Common myeloid progenitor, CD34-positive (primary cell): Measurements from ENCODE around the gene ASCC2.
"Not testable (repeated sequence)": the region's sequence is repeated elsewhere in the genome, so short reads cannot be mapped to it uniquely, and the experiment has no call there.

Experiments used
- CTCF ChIA-PET: fragments of 350-600 bp; sonication (Branson Sonifier 250); formaldehyde crosslinking; loops from one replicate; lab custom pipeline; 2021; ENCODE audit warnings: antibody characterized with exemption; lab: Charles Lee
- POLR2A ChIA-PET: fragments of 350-600 bp; sonication (Branson Sonifier 250); formaldehyde crosslinking; loops from one replicate; lab custom pipeline; 2021; ENCODE audit warnings: antibody characterized with exemption; lab: Charles Lee
- DNase-seq, 3 donors: peaks; one replicate each; pipeline versions ENCODE4 v3.0.0 to v3.0.0-alpha.2; 2013
- H3K27ac ChIP-seq, 2 experiments: 1 replicate in 1 of 2; 2 replicates in 1 of 2; pipeline ENCODE4 v1.7.0; 2013; ENCODE audit warnings: inconsistent platforms in 2 of 2, low read length in 2 of 2, mild to moderate bottlenecking in 2 of 2, low read depth in 1 of 2, moderate library complexity in 1 of 2; ENCODE audit not compliant: severe bottlenecking in 2 of 2, insufficient read depth in 1 of 2, poor library complexity in 1 of 2
- H3K27me3 ChIP-seq, 5 experiments: replicated peaks in 2 of 5; 1 replicate in 3 of 5; 2 replicates in 2 of 5; pipeline versions ENCODE4 v1.6.1 to v1.7.0; 2013; ENCODE audit warnings: low read length in 4 of 5, mild to moderate bottlenecking in 2 of 5, moderate library complexity in 2 of 5, inconsistent platforms in 1 of 5; ENCODE audit not compliant: insufficient read depth in 5 of 5, control insufficient read depth in 4 of 5
- H3K36me3 ChIP-seq, 4 experiments: 1 replicate in 2 of 4; 2 replicates in 2 of 4; pipeline versions ENCODE4 v1.6.1 to v1.7.0; 2013; ENCODE audit warnings: low read length in 3 of 4, control low read depth in 1 of 4, mild to moderate bottlenecking in 1 of 4; ENCODE audit not compliant: control insufficient read depth in 4 of 4, insufficient read depth in 4 of 4
- H3K4me1 ChIP-seq, 4 experiments: 1 replicate in 3 of 4; 2 replicates in 1 of 4; pipeline versions ENCODE4 v1.6.1 to v1.7.1; 2013; ENCODE audit warnings: low read length in 3 of 4, mild to moderate bottlenecking in 3 of 4, control low read depth in 1 of 4, inconsistent platforms in 1 of 4, moderate library complexity in 1 of 4; ENCODE audit not compliant: control insufficient read depth in 4 of 4, insufficient read depth in 4 of 4; ENCODE audit errors: control extremely low read depth in 1 of 4
- H3K4me3 ChIP-seq, 7 experiments: 1 replicate in 4 of 7; 2 replicates in 3 of 7; pipeline versions ENCODE4 v1.5.1 to v1.7.0; 2013; ENCODE audit warnings: mild to moderate bottlenecking in 7 of 7, low read length in 6 of 7, moderate library complexity in 6 of 7, inconsistent platforms in 2 of 7, low read depth in 2 of 7, control low read depth in 1 of 7; ENCODE audit not compliant: insufficient read depth in 4 of 7, control insufficient read depth in 1 of 7; ENCODE audit errors: extremely low read depth in 1 of 7
- H3K9me3 ChIP-seq, 5 experiments: 1 replicate in 4 of 5; 2 replicates in 1 of 5; pipeline versions ENCODE4 v1.6.1 to v1.7.1; 2013; ENCODE audit warnings: low read length in 4 of 5, mild to moderate bottlenecking in 2 of 5, inconsistent platforms in 1 of 5, low read depth in 1 of 5, moderate library complexity in 1 of 5; ENCODE audit not compliant: control insufficient read depth in 4 of 5, insufficient read depth in 2 of 5; ENCODE audit errors: control extremely low read depth in 1 of 5
- WGBS: methylation state at CpG from one replicate; pipeline ENCODE4 v1.1.5; 2013; ENCODE audit not compliant: insufficient coverage; 5-methylcytosine and 5-hydroxymethylcytosine counted together

Gene ASCC2

GRCh38 chr22:29870574-29870973 lies 32.5 kb upstream of the ASCC2 start:
- CTCF ChIA-PET, result no interaction called here
- DNase-seq, result no peak
- no peaks in the 10 kb centered on the region for H3K27me3 ChIP-seq
- POLR2A ChIA-PET, result interaction anchor here (0.6 kb wide), 1 partner anchor 72 kb away, joined by 4 read pairs; no protein-coding TSS in a partner anchor
- 100% methylated on average over 2 of the region's 3 CpGs for WGBS
- H3K4me1 ChIP-seq, result peaks cover 0 to 20% (median 8%) of the 10 kb centered on the region in 4 experiments
- no peak overlapping the region for H3K4me3 ChIP-seq
- H3K27ac ChIP-seq, result no peak overlapping the region
- no peaks in the 10 kb centered on the region for H3K9me3 ChIP-seq
- H3K36me3 ChIP-seq, result no peaks in the 10 kb centered on the region

GRCh38 chr22:29867851-29868250 lies 29.8 kb upstream of the ASCC2 start:
- 100% methylated on average over 1 of the region's 3 CpGs for WGBS
- POLR2A ChIA-PET, result no interaction called here
- CTCF ChIA-PET, result no interaction called here

GRCh38 chr22:29867260-29867659 lies 29.2 kb upstream of the ASCC2 start:
- CTCF ChIA-PET, result no interaction called here
- Histone ChIP-seq H3K4me1 (peaks cover 0 to 9% (median 5%) of the 10 kb centered on the region in 4 experiments), H3K4me3 (no peak overlapping the region), H3K36me3 (no peaks in the 10 kb centered on the region), H3K27ac (no peak overlapping the region), H3K9me3 (no peaks in the 10 kb centered on the region), H3K27me3 (no peaks in the 10 kb centered on the region)
- no peak for DNase-seq
- POLR2A ChIA-PET, result no interaction called here

More at GRCh38 chr22:29867851-29868250, 29.8 kb upstream of the ASCC2 start:
- no peak for DNase-seq
- Histone ChIP-seq H3K4me3 (no peak overlapping the region), H3K27ac (no peak overlapping the region), H3K9me3 (no peaks in the 10 kb centered on the region), H3K4me1 (peaks cover 0 to 15% (median 7%) of the 10 kb centered on the region in 4 experiments), H3K27me3 (no peaks in the 10 kb centered on the region), H3K36me3 (no peaks in the 10 kb centered on the region)

GRCh38 chr22:29865572-29865971 lies 27.5 kb upstream of the ASCC2 start:
- DNase-seq, H3K27ac ChIP-seq, H3K27me3 ChIP-seq, H3K4me1 ChIP-seq, H3K36me3 ChIP-seq, H3K9me3 ChIP-seq, H3K4me3 ChIP-seq, POLR2A ChIA-PET: not testable (repeated sequence)
- CTCF ChIA-PET, result interaction anchor here (0.6 kb wide), 1 partner anchor 1366 kb away, joined by 3 read pairs; no protein-coding TSS in a partner anchor
- 100% methylated on average over 10 of the region's 13 CpGs for WGBS

- POLR2A ChIA-PET, result no interaction called here
Measured at GRCh38 chr22:29861672-29862297, 23.7 kb upstream of the ASCC2 start.

GRCh38 chr22:29860006-29860766 lies 22.1 kb upstream of the ASCC2 start:
- Histone ChIP-seq H3K36me3 (no peaks in the 10 kb centered on the region), H3K27ac (no peak overlapping the region), H3K4me1 (peaks cover 0 to 3% (median 0%) of the 10 kb centered on the region in 4 experiments), H3K9me3 (no peaks in the 10 kb centered on the region), H3K27me3 (no peaks in the 10 kb centered on the region), H3K4me3 (no peak overlapping the region)
- CTCF ChIA-PET, result no interaction called here
- peak in 2 of 3 donors; percentile 35 to 40 for DNase-seq
- no CpG with 5 or more reads among the region's 2 CpGs for WGBS
- POLR2A ChIA-PET, result no interaction called here

More at GRCh38 chr22:29861672-29862297, 23.7 kb upstream of the ASCC2 start:
- CTCF ChIA-PET, result interaction anchor here (1.2 kb wide), 1 partner anchor 17 kb away, joined by 3 read pairs; no protein-coding TSS in a partner anchor
- Histone ChIP-seq H3K9me3 (no peaks in the 10 kb centered on the region), H3K4me3 (no peak overlapping the region), H3K36me3 (no peaks in the 10 kb centered on the region), H3K27me3 (no peaks in the 10 kb centered on the region), H3K4me1 (peaks cover 0 to 3% (median 0%) of the 10 kb centered on the region in 4 experiments), H3K27ac (no peak overlapping the region)
- WGBS, result 100% methylated on average over 1 of the region's 2 CpGs
- no peak for DNase-seq

GRCh38 chr22:29859030-29859429 lies 21.0 kb upstream of the ASCC2 start:
- not testable (repeated sequence) for H3K27ac ChIP-seq, H3K4me1 ChIP-seq, H3K36me3 ChIP-seq, H3K4me3 ChIP-seq, DNase-seq, H3K9me3 ChIP-seq, H3K27me3 ChIP-seq
- CTCF ChIA-PET, result interaction anchor here (0.6 kb wide), 1 partner anchor 385 kb away, joined by 4 read pairs; no protein-coding TSS in a partner anchor
- POLR2A ChIA-PET, result interaction anchor here (0.6 kb wide), 1 partner anchor 66 kb away, joined by 3 read pairs; no protein-coding TSS in a partner anchor
- WGBS, result 97% methylated on average over 7 of the region's 9 CpGs
